GM23248 (cell line): ENCODE data around the gene CLCF1. TPM values are rescaled to one million over a fixed set of nuclear protein-coding genes. Genes with fewer than 3 reads are reported as not detected.

Experiments
- DNase-seq: peaks from one replicate; pipeline ENCODE4 v3.0.0-alpha.2; 2015
- H2AFZ ChIP-seq: fragments of 200-600 bp; sonication (generic); 2 replicates; pipeline ENCODE4 v1.6.1; 2016; ENCODE audit warnings: antibody characterized with exemption
- H3F3A ChIP-seq: fragments of 200-600 bp; sonication (generic); 2 replicates; pipeline ENCODE4 v1.6.1; 2016; ENCODE audit warnings: mild to moderate bottlenecking, antibody characterized with exemption, mixed run types; ENCODE audit not compliant: insufficient read depth
- H3K27ac ChIP-seq: fragments of 200-600 bp; sonication (generic); 2 replicates; pipeline ENCODE4 v1.5.1; 2016; ENCODE audit warnings: mild to moderate bottlenecking
- H3K27me3 ChIP-seq: fragments of 200-600 bp; sonication (generic); replicated peaks from 2 replicates; pipeline ENCODE4 v1.6.1; 2016; ENCODE audit warnings: mild to moderate bottlenecking; ENCODE audit not compliant: insufficient read depth
- H3K36me3 ChIP-seq: fragments of 200-600 bp; sonication (generic); 2 replicates; pipeline ENCODE4 v1.6.1; 2016; ENCODE audit warnings: low read depth, mild to moderate bottlenecking
- H3K4me1 ChIP-seq: fragments of 200-600 bp; sonication (generic); 2 replicates; pipeline ENCODE4 v1.6.1; 2016; ENCODE audit warnings: mild to moderate bottlenecking; ENCODE audit not compliant: insufficient read depth
- H3K4me2 ChIP-seq: fragments of 200-600 bp; sonication (generic); one replicate; pipeline ENCODE4 v1.6.1; 2016; ENCODE audit warnings: mild to moderate bottlenecking; ENCODE audit not compliant: unreplicated experiment
- H3K4me3 ChIP-seq: fragments of 200-600 bp; sonication (generic); 2 replicates; pipeline ENCODE4 v1.5.1; 2016; ENCODE audit warnings: mild to moderate bottlenecking
- H3K79me2 ChIP-seq: fragments of 200-600 bp; sonication (generic); 2 replicates; pipeline ENCODE4 v1.6.1; 2016; ENCODE audit warnings: mild to moderate bottlenecking; ENCODE audit not compliant: insufficient read depth
- H3K9ac ChIP-seq: fragments of 200-600 bp; sonication (generic); 2 replicates; pipeline ENCODE4 v1.6.1; 2016; ENCODE audit warnings: mild to moderate bottlenecking
- H3K9me2 ChIP-seq: fragments of 200-600 bp; sonication (generic); 2 replicates; pipeline ENCODE4 v1.6.1; 2016; ENCODE audit warnings: mixed run types, mild to moderate bottlenecking, moderate library complexity; ENCODE audit not compliant: insufficient read depth
- H3K9me3 ChIP-seq: fragments of 200-600 bp; sonication (generic); one replicate; pipeline ENCODE4 v1.6.1; 2017; ENCODE audit warnings: low read depth
- H4K20me1 ChIP-seq: fragments of 200-600 bp; sonication (generic); 2 replicates; pipeline ENCODE4 v1.6.0; 2016; ENCODE audit not compliant: insufficient read depth
- EZH2 ChIP-seq: fragments of 200-600 bp; sonication (generic); IDR thresholded peaks from 2 replicates; pipeline ENCODE4 v1.6.1; 2018; ENCODE audit warnings: antibody characterized with exemption, mild to moderate bottlenecking; ENCODE audit not compliant: insufficient read depth, poor library complexity, severe bottlenecking
- EZH2phosphoT487 ChIP-seq: fragments of 200-600 bp; sonication (generic); IDR thresholded peaks from 2 replicates; pipeline ENCODE4 v1.6.1; 2018; ENCODE audit warnings: antibody characterized with exemption, moderate library complexity, mild to moderate bottlenecking, low read depth; ENCODE audit not compliant: insufficient read depth
- WGBS, 2 experiments: methylation state at CpG; one replicate each; pipeline ENCODE4 v1.1.6; 2015 to 2017; ENCODE audit warnings: low lambda C conversion rate in 2 of 2, low coverage in 1 of 2; ENCODE audit errors: missing lambda C conversion rate in 2 of 2; 5-methylcytosine and 5-hydroxymethylcytosine counted together
- in situ Hi-C: fragments of 300-500 bp; cut with MboI; formaldehyde crosslinking; loops from 2 replicates; pipeline ENCODE4 v1.15.0; 2020
- polyA plus RNA-seq: library from polyadenylated mRNA; unstranded; fragments of >200 nt; fragmentation: Nextera tagmentation; extraction: Ambion mirVana; gene quantifications from 2 replicates; pipeline ENCODE4 v1.2.1, GENCODE V29; 2016
- total RNA-seq: library from RNA; depleted of rRNA; stranded (reverse); fragments of >200 nt; shearing (Covaris generic); gene quantifications from 2 replicates; pipeline ENCODE4 v1.2.3, GENCODE V29; 2014

CLCF1 gene
- total and polyA plus RNA-seq, 2 experiments from 2014 or later = 20.0 to 39.1 TPM

DNA sequence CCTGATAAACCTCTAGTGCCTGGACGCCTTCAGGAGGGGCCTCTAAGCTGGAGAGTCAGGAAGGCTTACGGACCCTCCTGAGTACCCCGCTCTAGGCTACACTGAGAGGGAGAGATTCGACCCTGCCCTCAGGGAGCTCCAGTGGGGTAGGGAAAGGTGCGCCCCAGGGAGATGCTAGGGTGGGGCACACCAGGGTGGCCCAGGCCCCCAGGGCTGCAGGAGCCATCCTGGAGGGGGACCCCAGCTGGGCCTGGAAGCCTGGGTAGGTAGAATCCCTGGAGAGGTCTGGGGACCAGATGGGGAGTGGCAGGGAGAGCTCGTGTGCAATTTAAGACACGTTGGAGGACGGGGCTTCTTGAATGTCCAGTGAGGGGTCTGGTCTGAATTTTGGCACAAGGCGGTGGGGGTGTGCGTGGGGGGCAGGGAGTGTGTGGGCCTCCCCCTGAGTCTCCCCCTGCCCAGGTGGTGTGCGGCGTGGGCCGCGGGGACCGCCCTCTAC lies 46.8 kb upstream of the CLCF1 start:
- in situ Hi-C loops = no loop called here
- Histone ChIP-seq H3F3A (no peaks in the 10 kb centered on the region), H3K4me2 (peak overlapping the region; percentile 77), H3K79me2 (no peaks in the 10 kb centered on the region), H3K36me3 (no peaks in the 10 kb centered on the region), H3K27ac (0 out of 2 replicates have a peak overlapping the region, but pooled peaks have one; percentile 36), H4K20me1 (no peaks in the 10 kb centered on the region), H3K9ac (peak overlapping the region; percentile 75), H3K27me3 (no peaks in the 10 kb centered on the region), H3K4me3 (peak overlapping the region; percentile 78), H3K9me2 (no peaks in the 10 kb centered on the region), H3K9me3 (no peaks in the 10 kb centered on the region), H2AFZ (peak overlapping the region; percentile 78), H3K4me1 (no peaks in the 10 kb centered on the region)
- 40 to 59% methylated on average over 13 to 15 of the region's 15 CpGs for WGBS, 2 experiments
- DNase-seq = no peak
- TF ChIP-seq EZH2phosphoT487 (no peak), EZH2 (no peak)

DNA sequence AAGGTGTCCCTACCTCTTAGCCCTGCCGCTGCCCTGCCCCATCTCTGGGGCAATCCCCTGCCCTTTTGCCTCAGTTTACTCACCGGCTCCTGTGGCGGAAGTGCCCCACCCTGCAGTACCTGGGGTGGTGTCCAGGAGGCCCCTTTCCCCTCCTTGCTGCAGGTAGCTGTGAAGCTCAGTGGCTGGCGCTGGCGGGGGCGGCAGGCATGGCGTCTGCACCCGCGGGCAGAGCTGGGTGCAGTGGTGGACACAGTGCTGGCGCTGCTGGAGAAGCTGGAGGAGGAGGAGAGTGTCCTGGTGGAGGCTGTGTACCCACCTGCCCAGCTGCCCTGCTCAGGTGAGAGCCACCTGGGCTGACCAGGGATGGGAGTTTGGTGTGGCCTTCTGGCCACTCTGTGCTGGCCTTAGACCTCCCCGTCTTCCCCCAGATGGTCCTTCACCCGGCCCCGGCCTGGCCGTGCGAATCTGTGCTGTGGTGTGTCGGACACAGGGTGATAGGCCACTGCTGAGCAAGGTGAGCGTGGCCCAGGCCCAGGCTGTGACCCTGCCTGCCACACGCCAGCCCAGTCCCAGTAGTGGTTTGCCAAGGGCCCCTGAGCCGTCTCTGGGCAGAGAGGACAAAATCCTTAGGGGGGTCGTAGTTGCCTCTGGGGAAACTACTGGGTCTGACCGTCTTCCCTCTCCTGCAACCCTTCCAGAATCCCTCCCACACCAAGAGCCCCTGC lies 46.1 kb upstream of the CLCF1 start:
- TF ChIP-seq EZH2 = no peak
- no peak for TF ChIP-seq EZH2phosphoT487
- Histone ChIP-seq H3K27me3 (no peaks in the 10 kb centered on the region), H3K4me1 (no peaks in the 10 kb centered on the region), H3K4me2 (no peak overlapping the region), H3K9me3 (no peaks in the 10 kb centered on the region), H3K4me3 (no peak overlapping the region), H3K79me2 (no peaks in the 10 kb centered on the region), H3K27ac (no peak overlapping the region), H3K9me2 (no peaks in the 10 kb centered on the region), H3F3A (no peaks in the 10 kb centered on the region), H3K36me3 (no peaks in the 10 kb centered on the region), H2AFZ (no peak overlapping the region), H3K9ac (no peak overlapping the region), H4K20me1 (no peaks in the 10 kb centered on the region)
- in situ Hi-C loops = no loop called here
- DNase-seq = no peak
- WGBS, 2 experiments = 85 to 93% methylated on average over 19 to 21 of the region's 21 CpGs

DNA sequence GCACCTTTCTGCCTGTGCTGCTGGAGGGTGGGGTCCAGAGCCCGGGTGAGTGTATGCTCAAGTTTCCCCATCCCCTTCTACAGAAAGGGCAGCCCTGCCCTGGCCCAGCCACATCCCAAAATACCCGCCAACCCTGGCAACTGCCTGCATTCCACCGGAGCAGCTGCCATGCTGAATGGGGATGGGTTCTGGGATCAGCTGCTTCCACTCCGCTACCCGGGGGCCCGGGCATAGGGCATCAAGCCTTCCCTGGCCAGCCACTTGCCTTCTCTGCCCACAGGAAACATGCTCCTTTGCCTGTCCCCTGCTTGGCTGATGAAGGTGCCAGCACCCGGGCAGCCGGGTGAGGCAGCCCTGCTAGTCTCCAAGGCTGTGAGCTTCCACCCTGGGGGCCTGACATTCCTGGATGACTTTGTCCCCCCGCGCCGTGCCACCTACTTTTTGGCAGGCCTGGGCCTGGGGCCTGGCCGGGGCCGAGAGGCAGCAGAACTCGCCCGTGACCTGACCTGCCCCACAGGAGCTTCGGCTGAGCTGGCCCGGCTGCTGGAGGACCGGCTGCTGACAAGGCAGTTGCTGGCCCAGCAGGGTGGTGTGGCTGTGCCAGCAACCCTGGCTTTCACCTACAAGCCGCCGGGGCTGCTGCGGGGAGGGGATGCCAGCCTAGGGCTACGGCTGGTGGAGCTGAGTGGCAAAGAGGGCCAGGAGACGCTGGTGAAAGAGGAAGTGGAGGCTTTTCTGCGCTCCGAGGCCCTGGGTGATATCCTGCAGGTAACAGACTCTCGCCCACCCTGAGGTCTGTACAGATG lies 45.3 kb upstream of the CLCF1 start:
- Histone ChIP-seq H3F3A (no peaks in the 10 kb centered on the region), H3K9ac (no peak overlapping the region), H3K9me2 (no peaks in the 10 kb centered on the region), H3K79me2 (no peaks in the 10 kb centered on the region), H3K9me3 (no peaks in the 10 kb centered on the region), H3K4me1 (no peaks in the 10 kb centered on the region), H3K4me3 (no peak overlapping the region), H3K4me2 (no peak overlapping the region), H3K27ac (no peak overlapping the region), H3K36me3 (no peaks in the 10 kb centered on the region), H2AFZ (no peak overlapping the region), H4K20me1 (no peaks in the 10 kb centered on the region), H3K27me3 (no peaks in the 10 kb centered on the region)
- DNase-seq = no peak
- TF ChIP-seq EZH2phosphoT487 (no peak), EZH2 (no peak)
- 90 to 92% methylated on average over 24 to 25 of the region's 26 CpGs for WGBS, 2 experiments
- in situ Hi-C loops = no loop called here

GRCh38 chr11:67417425-67417824 lies 44.0 kb upstream of the CLCF1 start:
- WGBS, 2 experiments = 87 to 90% methylated on average over 12 of the region's 12 CpGs
- in situ Hi-C loops = no loop called here

More at GRCh38 chr11:67417425-67417824, 44.0 kb upstream of the CLCF1 start:
- H4K20me1 ChIP-seq = no peaks in the 10 kb centered on the region
- H3K36me3 ChIP-seq = no peaks in the 10 kb centered on the region
- no peak for DNase-seq
- no peaks in the 10 kb centered on the region for H3K27me3 ChIP-seq
- no peak overlapping the region for H3K4me3 ChIP-seq
- no peak overlapping the region for H3K27ac ChIP-seq
- H2AFZ ChIP-seq = no peak overlapping the region
- no peaks in the 10 kb centered on the region for H3K79me2 ChIP-seq
- no peaks in the 10 kb centered on the region for H3F3A ChIP-seq
- no peaks in the 10 kb centered on the region for H3K9me2 ChIP-seq
- no peak overlapping the region for H3K4me2 ChIP-seq
- H3K9me3 ChIP-seq = no peaks in the 10 kb centered on the region
- TF ChIP-seq EZH2 = no peak
- H3K9ac ChIP-seq = no peak overlapping the region
- no peaks in the 10 kb centered on the region for H3K4me1 ChIP-seq
